Measurements from ENCODE around the gene RAMP3. TPM values are rescaled to one million over a fixed set of nuclear protein-coding genes. Genes with fewer than 3 reads are reported as not detected.

Gene RAMP3
- total and polyA plus RNA-seq, 9 donors = 2.5 to 7.2 (median 3.8) TPM

DNA sequence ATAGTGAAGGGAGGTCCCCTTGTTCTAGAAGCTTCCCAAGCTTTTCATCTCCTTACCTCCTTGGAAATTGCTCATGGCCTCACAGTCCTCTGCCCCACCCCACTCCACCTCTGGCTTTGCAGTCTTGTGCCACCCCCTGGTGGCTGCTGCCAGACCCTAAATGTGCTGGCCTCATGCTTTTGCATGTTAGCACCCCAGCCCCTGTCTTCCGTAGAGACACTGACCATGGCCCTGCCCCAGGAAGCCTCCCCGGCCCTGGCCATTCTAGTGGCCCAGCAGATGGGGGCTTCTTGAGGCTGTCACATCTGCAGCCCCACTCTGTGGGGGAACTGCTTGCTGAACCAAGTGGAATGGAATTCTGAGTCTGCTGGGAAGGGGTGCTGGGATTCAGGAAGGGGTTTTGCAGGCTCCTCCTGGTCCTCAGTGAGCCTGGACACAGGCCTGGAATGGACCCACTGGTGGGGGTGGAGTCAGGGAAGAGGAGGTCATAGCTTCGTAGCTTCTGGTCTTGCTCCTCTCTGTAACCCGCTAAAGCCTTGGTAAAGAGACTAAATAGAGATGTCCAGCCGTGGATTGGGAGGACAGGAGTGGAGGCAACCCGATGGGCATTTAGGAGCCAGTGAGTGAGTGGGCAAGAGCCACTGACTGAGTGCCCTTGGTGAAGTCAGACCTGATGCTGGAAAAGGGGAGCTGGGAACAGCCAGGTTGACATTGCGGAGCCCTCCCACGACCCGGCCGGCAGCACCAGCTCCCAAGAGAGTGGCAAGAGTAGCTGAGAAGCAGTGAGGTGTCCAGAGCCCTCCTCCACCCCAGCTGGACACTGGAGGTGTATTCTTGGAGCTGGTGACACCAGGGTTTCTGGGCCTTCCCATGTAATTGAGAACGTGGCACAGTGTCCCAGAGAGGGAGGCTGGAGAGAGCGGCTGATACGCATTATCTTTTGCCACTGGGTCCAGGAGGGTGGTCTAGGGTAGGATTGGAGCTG lies 20.9 kb downstream of the RAMP3 start:
- DNase-seq = no peak
- Histone ChIP-seq H3K27me3 (ENCODE audit: control insufficient read depth, insufficient read depth, low read length) (no peaks in the 10 kb centered on the region), H3K36me3 (ENCODE audit: control insufficient read depth, insufficient read depth, low read length) (no peaks in the 10 kb centered on the region), H3K4me1 (ENCODE audit: control insufficient read depth, insufficient read depth, low read length) (no peaks in the 10 kb centered on the region), H3K4me3 (ENCODE audit: low read length) (no peak overlapping the region), H3K27ac (ENCODE audit: low read length) (no peak overlapping the region), H3K9me3 (replicated peaks; ENCODE audit: control insufficient read depth, low read depth, low read length) (no peaks in the 10 kb centered on the region)
- WGBS (ENCODE audit: insufficient coverage) = 64% methylated on average over 7 of the region's 13 CpGs

DNA sequence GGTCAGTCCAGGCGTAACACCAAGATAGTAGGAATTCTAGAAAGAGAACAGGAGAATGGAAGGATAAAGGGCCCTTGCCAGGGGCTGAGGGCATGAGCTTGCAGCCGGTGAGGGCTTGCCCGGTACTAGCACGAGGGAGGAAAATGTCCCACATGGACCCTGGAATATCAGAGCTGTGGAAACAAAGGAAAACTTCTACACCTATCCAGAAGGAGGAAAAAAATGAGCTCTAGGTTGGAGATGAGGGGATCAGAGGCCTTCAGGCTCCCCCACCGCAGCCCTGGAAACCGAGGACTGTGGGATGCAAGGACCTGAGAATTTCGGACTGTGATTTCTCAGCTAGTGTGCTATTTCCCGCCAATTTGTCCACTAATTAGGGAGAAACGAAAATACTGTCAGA lies 22.1 kb downstream of the RAMP3 start:
- Histone ChIP-seq H3K27ac (ENCODE audit: low read length) (no peak overlapping the region), H3K4me1 (ENCODE audit: control insufficient read depth, insufficient read depth, low read length) (no peaks in the 10 kb centered on the region), H3K27me3 (ENCODE audit: control insufficient read depth, insufficient read depth, low read length) (no peaks in the 10 kb centered on the region), H3K9me3 (replicated peaks; ENCODE audit: control insufficient read depth, low read depth, low read length) (no peaks in the 10 kb centered on the region), H3K36me3 (ENCODE audit: control insufficient read depth, insufficient read depth, low read length) (no peaks in the 10 kb centered on the region), H3K4me3 (ENCODE audit: low read length) (no peak overlapping the region)
- 93% methylated on average over 6 of the region's 9 CpGs for WGBS (ENCODE audit: insufficient coverage)
- DNase-seq = no peak

DNA sequence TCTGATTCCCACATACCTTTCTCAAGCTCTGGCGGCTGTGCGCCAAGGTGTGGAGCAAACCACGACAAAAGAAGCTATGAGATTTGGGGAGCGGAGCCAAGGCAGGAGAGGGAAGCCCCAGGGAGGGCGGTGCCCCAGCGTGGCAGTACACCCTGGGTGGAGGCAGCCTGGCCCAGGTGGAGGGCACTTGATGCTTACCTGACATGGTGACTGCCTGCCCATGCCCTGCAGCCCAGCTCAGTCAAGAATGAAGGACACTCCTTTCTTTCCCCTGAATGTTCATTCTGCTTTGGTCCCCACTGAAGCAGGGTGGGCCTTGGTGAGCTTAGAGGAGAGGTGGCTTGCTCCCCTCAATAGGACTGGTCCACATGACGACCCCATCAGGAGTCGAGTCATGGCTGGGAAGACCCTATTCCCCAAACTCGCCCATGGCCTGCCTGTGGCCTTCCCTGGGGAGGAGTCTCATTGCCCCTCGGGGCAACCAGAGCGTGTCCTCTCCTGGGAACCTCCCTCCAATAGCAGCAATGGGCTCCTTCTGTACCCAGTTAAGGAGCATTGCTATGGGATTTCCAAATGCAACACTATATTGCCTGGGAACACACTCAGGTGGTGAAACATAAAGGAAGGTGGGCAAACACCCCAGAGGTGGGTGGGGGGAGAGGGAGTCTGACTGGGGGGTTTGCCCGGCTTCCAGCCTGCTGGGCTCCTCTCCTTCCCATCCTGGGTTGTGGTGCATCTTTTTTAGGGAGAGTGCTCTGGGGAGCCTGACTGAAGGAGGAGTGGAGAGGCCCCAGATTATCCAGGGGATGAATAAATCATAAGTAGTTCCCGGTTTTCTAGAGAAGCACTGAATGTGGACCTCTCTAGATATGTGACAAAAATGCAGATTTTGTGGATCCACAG lies 22.7 kb downstream of the RAMP3 start:
- no peaks in the 10 kb centered on the region for H3K9me3 ChIP-seq (replicated peaks; ENCODE audit: control insufficient read depth, low read depth, low read length)
- no peak for DNase-seq
- no peaks in the 10 kb centered on the region for H3K27me3 ChIP-seq (ENCODE audit: control insufficient read depth, insufficient read depth, low read length)
- H3K27ac ChIP-seq (ENCODE audit: low read length) = no peak overlapping the region
- H3K4me3 ChIP-seq (ENCODE audit: low read length) = no peak overlapping the region
- no peaks in the 10 kb centered on the region for H3K36me3 ChIP-seq (ENCODE audit: control insufficient read depth, insufficient read depth, low read length)
- H3K4me1 ChIP-seq (ENCODE audit: control insufficient read depth, insufficient read depth, low read length) = no peaks in the 10 kb centered on the region
- 60% methylated on average over 3 of the region's 13 CpGs for WGBS (ENCODE audit: insufficient coverage)

DNA sequence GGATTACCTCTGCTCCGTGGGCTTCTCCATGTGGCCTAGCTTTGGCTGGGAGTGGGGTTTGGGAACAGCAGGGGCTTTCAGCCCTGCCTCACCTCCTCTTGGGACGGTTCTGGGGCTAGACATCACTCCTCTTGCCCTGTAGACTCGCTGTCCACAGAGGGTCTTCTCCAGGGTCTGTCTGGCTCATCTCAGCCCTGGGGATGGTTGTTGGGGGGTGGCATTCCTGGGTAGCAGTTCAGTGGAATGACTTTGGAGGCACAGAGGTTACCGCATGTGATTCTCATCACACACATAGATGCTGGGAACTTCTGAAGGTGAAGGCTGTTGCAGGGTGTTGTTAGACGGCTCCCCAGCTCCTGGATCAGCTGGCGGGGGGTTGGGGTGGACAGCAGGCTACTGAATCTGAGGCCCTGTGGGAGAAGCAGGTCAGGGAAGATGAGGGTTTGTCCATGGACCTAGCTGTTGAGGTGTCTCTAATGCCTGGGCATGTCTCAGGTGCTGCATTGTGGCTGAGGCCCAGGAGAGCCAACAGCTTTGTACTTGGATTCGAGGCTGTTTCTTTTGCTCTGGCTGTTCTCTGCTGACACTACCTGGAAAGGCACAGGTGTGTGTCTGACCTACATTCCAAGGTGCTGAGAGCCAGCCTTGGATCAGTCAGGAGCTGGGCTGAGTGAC lies 23.8 kb downstream of the RAMP3 start:
- H3K36me3 ChIP-seq (ENCODE audit: control insufficient read depth, insufficient read depth, low read length) = no peaks in the 10 kb centered on the region
- WGBS (ENCODE audit: insufficient coverage) = 71% methylated on average over 3 of the region's 7 CpGs

DNA sequence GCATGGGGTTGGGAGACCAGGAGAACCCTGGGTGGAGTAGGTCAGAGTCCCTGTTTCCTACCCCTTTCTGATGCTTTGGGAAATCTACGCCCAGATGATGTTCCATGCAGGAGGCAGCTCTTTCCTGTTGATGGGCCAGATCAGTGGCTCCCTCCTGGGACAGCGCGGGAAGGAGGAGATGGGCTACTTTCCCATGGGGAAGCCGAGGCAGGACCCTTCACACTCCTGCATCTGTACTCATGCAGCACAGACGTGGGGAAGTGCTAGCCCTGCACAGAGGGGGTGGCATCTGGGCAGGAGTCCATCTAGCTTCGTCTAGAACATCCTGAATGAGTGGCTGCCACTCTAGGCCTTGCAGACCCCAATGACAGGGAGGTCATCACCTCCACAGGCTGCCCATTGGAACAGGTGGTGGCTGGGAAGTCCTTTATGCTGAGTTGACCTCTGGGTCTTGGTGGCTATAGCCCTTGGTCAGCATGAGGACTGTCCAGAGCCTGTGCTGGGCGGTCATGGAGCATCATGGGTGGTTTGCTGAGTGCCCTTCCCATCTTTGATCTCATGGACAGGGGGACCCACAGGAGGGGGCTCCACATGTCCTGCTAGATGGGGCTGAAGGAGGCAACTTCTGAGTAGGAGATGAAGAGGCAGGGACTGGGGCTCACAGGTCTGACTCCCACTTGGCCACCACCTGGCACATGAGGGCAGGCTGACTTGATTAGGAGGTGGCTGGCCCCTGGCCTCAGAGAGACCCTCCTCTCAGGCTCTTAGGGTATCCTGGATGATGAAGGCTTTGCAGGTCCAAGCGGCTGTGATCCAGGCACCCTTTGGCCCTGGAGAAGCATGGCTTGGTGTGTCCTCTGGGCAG lies 24.6 kb downstream of the RAMP3 start:
- no peaks in the 10 kb centered on the region for H3K27me3 ChIP-seq (ENCODE audit: control insufficient read depth, insufficient read depth, low read length)

More for the DNA sequence above, 23.8 kb downstream of the RAMP3 start:
- Histone ChIP-seq H3K27ac (ENCODE audit: low read length) (no peak overlapping the region), H3K9me3 (replicated peaks; ENCODE audit: control insufficient read depth, low read depth, low read length) (no peaks in the 10 kb centered on the region), H3K4me3 (ENCODE audit: low read length) (no peak overlapping the region), H3K4me1 (ENCODE audit: control insufficient read depth, insufficient read depth, low read length) (no peaks in the 10 kb centered on the region), H3K27me3 (ENCODE audit: control insufficient read depth, insufficient read depth, low read length) (no peaks in the 10 kb centered on the region)
- no peak for DNase-seq

DNA sequence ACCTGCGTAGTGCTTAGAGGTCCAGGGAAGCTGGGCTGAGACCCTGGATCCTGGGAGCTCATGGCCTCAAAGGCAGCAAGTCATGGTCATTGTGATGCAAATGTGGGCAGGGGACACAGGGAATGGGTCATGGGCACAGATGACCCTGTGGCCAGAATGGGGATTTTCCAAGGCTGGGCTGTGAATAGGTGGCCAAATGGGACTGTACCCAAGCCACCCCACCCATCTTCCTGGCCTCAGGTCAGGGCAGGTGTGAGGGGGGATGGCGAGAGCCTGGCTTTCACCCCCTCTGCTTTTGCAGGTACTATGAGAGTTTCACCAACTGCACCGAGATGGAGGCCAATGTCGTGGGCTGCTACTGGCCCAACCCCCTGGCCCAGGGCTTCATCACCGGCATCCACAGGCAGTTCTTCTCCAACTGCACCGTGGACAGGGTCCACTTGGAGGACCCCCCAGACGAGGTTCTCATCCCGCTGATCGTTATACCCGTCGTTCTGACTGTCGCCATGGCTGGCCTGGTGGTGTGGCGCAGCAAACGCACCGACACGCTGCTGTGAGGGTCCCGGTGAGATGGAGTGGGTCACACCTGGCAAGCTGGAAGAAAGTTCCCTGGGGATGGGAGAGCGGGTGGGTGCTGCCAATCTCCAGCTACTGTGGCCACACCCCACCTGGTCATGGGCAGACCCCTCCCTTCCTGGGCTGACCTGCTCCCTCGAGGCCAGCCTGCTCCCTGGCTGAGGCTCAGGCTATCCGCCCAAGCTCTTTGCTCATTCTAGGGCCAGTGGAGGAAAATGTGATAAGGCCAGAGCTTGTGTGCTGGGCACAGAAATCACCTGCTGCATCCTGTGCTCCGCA lies 25.5 kb downstream of the RAMP3 start:
- H3K4me1 ChIP-seq (ENCODE audit: control insufficient read depth, insufficient read depth, low read length) = no peaks in the 10 kb centered on the region
- H3K27ac ChIP-seq (ENCODE audit: low read length) = no peak overlapping the region
- H3K36me3 ChIP-seq (ENCODE audit: control insufficient read depth, insufficient read depth, low read length) = no peaks in the 10 kb centered on the region
- H3K4me3 ChIP-seq (ENCODE audit: low read length) = no peak overlapping the region
- no peaks in the 10 kb centered on the region for H3K9me3 ChIP-seq (replicated peaks; ENCODE audit: control insufficient read depth, low read depth, low read length)
- no peaks in the 10 kb centered on the region for H3K27me3 ChIP-seq (ENCODE audit: control insufficient read depth, insufficient read depth, low read length)
- WGBS (ENCODE audit: insufficient coverage) = 82% methylated on average over 17 of the region's 21 CpGs
- DNase-seq = no peak

More for the DNA sequence above, 24.6 kb downstream of the RAMP3 start:
- no peak overlapping the region for H3K4me3 ChIP-seq (ENCODE audit: low read length)
- H3K4me1 ChIP-seq (ENCODE audit: control insufficient read depth, insufficient read depth, low read length) = no peaks in the 10 kb centered on the region
- H3K9me3 ChIP-seq (replicated peaks; ENCODE audit: control insufficient read depth, low read depth, low read length) = no peaks in the 10 kb centered on the region
- H3K36me3 ChIP-seq (ENCODE audit: control insufficient read depth, insufficient read depth, low read length) = no peaks in the 10 kb centered on the region
- no peak for DNase-seq
- no peak overlapping the region for H3K27ac ChIP-seq (ENCODE audit: low read length)
- 88% methylated on average over 7 of the region's 8 CpGs for WGBS (ENCODE audit: insufficient coverage)

DNA sequence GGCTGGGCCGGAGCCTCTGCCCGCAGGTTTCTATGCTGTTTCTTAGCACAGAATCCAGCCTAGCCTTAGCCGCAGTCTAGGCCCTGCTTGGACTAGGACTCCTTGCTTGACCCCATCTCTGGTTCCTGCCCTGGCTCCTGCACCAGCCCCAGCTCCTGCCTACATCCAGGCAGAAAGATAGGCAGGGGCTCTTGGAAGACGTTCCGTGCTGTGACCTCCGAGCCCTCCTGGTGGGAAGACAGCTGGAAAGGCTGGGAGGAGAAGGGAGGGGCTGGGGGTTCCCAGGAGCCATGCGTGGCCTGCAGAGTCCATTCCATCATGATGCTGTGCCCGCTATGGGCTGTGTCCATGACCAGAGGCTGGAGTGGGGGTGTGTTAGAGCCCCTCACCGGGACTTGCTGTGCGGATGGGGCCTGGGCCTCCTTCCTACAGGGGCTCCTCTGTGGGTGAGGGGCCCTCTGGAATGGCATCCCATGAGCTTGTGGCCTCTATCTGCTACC lies 26.2 kb downstream of the RAMP3 start:
- Histone ChIP-seq H3K9me3 (replicated peaks; ENCODE audit: control insufficient read depth, low read depth, low read length) (no peaks in the 10 kb centered on the region), H3K4me3 (ENCODE audit: low read length) (no peak overlapping the region), H3K27ac (ENCODE audit: low read length) (no peak overlapping the region), H3K27me3 (ENCODE audit: control insufficient read depth, insufficient read depth, low read length) (no peaks in the 10 kb centered on the region), H3K4me1 (ENCODE audit: control insufficient read depth, insufficient read depth, low read length) (no peaks in the 10 kb centered on the region), H3K36me3 (ENCODE audit: control insufficient read depth, insufficient read depth, low read length) (no peaks in the 10 kb centered on the region)
- WGBS (ENCODE audit: insufficient coverage) = 69% methylated on average over 10 of the region's 10 CpGs
- no peak for DNase-seq

DNA sequence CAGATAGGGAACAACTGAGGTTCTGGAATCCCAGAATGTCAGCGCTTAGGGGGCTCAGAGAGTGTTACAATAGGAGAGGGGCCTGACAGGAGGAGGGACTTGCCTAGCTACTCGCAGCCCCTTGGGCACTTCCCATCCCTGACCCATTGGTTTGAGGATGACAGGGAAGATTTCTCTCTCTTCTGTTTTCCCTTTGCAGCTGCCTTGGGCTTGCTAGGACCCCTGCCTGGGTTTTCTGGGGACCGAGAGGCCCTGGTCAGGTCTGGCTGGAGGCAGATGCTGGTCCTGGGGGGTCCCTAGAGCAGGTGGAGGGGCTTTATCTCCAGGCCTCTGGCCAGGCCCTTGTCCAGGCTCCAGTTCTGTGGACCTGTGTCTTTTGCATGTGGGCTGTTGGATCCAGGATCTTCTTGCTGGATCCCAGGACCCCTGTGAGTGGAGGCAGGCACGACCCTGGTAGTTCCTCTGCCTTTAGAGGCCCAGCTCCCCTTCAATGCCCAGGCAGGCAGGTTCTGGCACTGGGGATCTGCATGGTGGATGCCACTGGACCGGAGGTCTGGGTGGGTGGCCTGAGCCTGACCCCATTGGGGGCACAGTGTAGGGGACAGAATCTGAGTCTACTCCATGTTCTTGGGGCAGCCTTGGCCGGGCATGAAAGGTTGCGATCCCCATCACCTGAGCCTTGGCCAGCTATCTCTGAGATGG lies 26.9 kb downstream of the RAMP3 start:
- Histone ChIP-seq H3K9me3 (replicated peaks; ENCODE audit: control insufficient read depth, low read depth, low read length) (no peaks in the 10 kb centered on the region), H3K27me3 (ENCODE audit: control insufficient read depth, insufficient read depth, low read length) (no peaks in the 10 kb centered on the region), H3K4me3 (ENCODE audit: low read length) (no peak overlapping the region), H3K27ac (ENCODE audit: low read length) (no peak overlapping the region), H3K4me1 (ENCODE audit: control insufficient read depth, insufficient read depth, low read length) (no peaks in the 10 kb centered on the region), H3K36me3 (ENCODE audit: control insufficient read depth, insufficient read depth, low read length) (no peaks in the 10 kb centered on the region)
- 89% methylated on average over 4 of the region's 7 CpGs for WGBS (ENCODE audit: insufficient coverage)
- DNase-seq = no peak

Measured in muscle of leg (tissue), 11 donors.